HG03280 (cell line): ENCODE results near the gene AFMID.

Source experiments
- ATAC-seq: cut with Tn5 transposase; IDR thresholded peaks from one replicate; pipeline ENCODE4 v1.9.1; 2021; ENCODE audit warnings: mild to moderate bottlenecking, moderate library complexity; ENCODE audit not compliant: unreplicated experiment

AFMID gene

GRCh38 chr17:78176548-78177025 is 10.6 kb upstream of the AFMID start:
- ATAC-seq: no peak

- no peak for ATAC-seq
These were observed 7.8 kb upstream of the AFMID start for GRCh38 chr17:78179372-78179771.

- ATAC-seq: no peak
These were observed 7.1 kb upstream of the AFMID start for GRCh38 chr17:78180083-78180482.

- no peak for ATAC-seq
These were observed 6.7 kb upstream of the AFMID start for GRCh38 chr17:78180508-78180907.

- ATAC-seq: no peak
These were observed 4.7 kb upstream of the AFMID start for GRCh38 chr17:78182504-78182903.

- ATAC-seq: no peak
These were observed 3.2 kb upstream of the AFMID start for GRCh38 chr17:78183916-78184315.

- no peak for ATAC-seq
These were observed 2.8 kb upstream of the AFMID start for GRCh38 chr17:78184351-78184750.

GRCh38 chr17:78184868-78185267 is 2.3 kb upstream of the AFMID start:
- no peak for ATAC-seq

GRCh38 chr17:78185981-78186691 is 1.0 kb upstream of the AFMID start:
- no peak for ATAC-seq

- no peak for ATAC-seq
These were observed 9.6 kb downstream of the AFMID start for GRCh38 chr17:78196716-78197115.

GRCh38 chr17:78197147-78197832 is 10.1 kb downstream of the AFMID start:
- ATAC-seq: no peak

- ATAC-seq: no peak
These were observed 13.3 kb downstream of the AFMID start for GRCh38 chr17:78200451-78200850.

GRCh38 chr17:78202666-78203065 is 15.5 kb downstream of the AFMID start:
- no peak for ATAC-seq

- ATAC-seq: no peak
These were observed 17.4 kb downstream of the AFMID start for GRCh38 chr17:78204387-78205123.

- no peak for ATAC-seq
These were observed 18.1 kb downstream of the AFMID start for GRCh38 chr17:78205124-78205775.

- no peak for ATAC-seq
These were observed 19.1 kb downstream of the AFMID start for GRCh38 chr17:78206298-78206697.

GRCh38 chr17:78208486-78208885 is 21.3 kb downstream of the AFMID start:
- no peak for ATAC-seq

- ATAC-seq: no peak
These were observed 22.9 kb downstream of the AFMID start for GRCh38 chr17:78210111-78210510.

- ATAC-seq: no peak
These were observed 23.9 kb downstream of the AFMID start for GRCh38 chr17:78211032-78211431.

GRCh38 chr17:78214016-78214705 is 27.0 kb downstream of the AFMID start, which contains the start of gene BIRC5:
BIRC5 (plus strand) TSS chr17:78214253; CDS start chr17:78214317, 64 bp downstream.
- ATAC-seq: peak; percentile 97

GRCh38 chr17:78214706-78215061 is 27.5 kb downstream of the AFMID start:
- no peak for ATAC-seq
